HEK293T (cell line): Measurements from ENCODE around the gene KIAA1217.

Source experiments
- CTCF ChIA-PET: fragments of 350-600 bp; formaldehyde crosslinking; extraction: SDS; loops from one replicate; lab custom pipeline; 2021; ENCODE audit warnings: antibody characterized with exemption, inconsistent platforms; lab: Yijun Ruan, JAX
- POLR2A ChIA-PET: fragments of 350-600 bp; formaldehyde crosslinking; extraction: SDS; loops from one replicate; lab custom pipeline; 2020; ENCODE audit warnings: antibody characterized with exemption, inconsistent platforms; lab: Yijun Ruan, JAX
- DNase-seq: peaks from one replicate; pipeline ENCODE4 v3.0.0; 2012; ENCODE audit warnings: mixed read lengths; ENCODE audit errors: extremely low spot score
- ARNT ChIP-seq: fragments of 450-650 bp; IDR thresholded peaks from 2 replicates; pipeline ENCODE4 v1.6.1; 2017; ENCODE audit warnings: mild to moderate bottlenecking
- BHLHE40 ChIP-seq: fragments of 450-650 bp; IDR thresholded peaks from 2 replicates; pipeline ENCODE4 v1.6.1; 2016; ENCODE audit warnings: mild to moderate bottlenecking, moderate library complexity, borderline replicate concordance
- CTBP1 ChIP-seq: fragments of 450-650 bp; IDR thresholded peaks from 2 replicates; pipeline ENCODE4 v1.6.1; 2016; ENCODE audit warnings: borderline replicate concordance
- ELF4 ChIP-seq: fragments of 450-650 bp; IDR thresholded peaks from 2 replicates; pipeline ENCODE4 v1.6.1; 2017; ENCODE audit warnings: antibody characterized with exemption
- FOXA1 ChIP-seq: fragments of 450-650 bp; IDR thresholded peaks from 2 replicates; pipeline ENCODE4 v1.6.1; 2016; ENCODE audit warnings: mild to moderate bottlenecking
- FOXK2 ChIP-seq: fragments of 450-650 bp; IDR thresholded peaks from 2 replicates; pipeline ENCODE4 v1.6.1; 2016; ENCODE audit warnings: mild to moderate bottlenecking
- FOXM1 ChIP-seq: fragments of 450-650 bp; IDR thresholded peaks from 2 replicates; pipeline ENCODE4 v1.6.1; 2017; ENCODE audit warnings: mild to moderate bottlenecking, borderline replicate concordance
- HDGF ChIP-seq: fragments of 450-650 bp; IDR thresholded peaks from 2 replicates; pipeline ENCODE4 v1.6.1; 2017; ENCODE audit warnings: antibody characterized with exemption, borderline replicate concordance
- L3MBTL2 ChIP-seq: fragments of 450-650 bp; conservative IDR thresholded peaks from 2 replicates; pipeline ENCODE4 v1.6.1; 2016; ENCODE audit warnings: mild to moderate bottlenecking
- LEF1 ChIP-seq: fragments of 450-650 bp; IDR thresholded peaks from 2 replicates; pipeline ENCODE4 v1.6.1; 2017; ENCODE audit warnings: mild to moderate bottlenecking, borderline replicate concordance
- NFRKB ChIP-seq: fragments of 450-650 bp; IDR thresholded peaks from 2 replicates; pipeline ENCODE4 v1.6.1; 2016; ENCODE audit warnings: mild to moderate bottlenecking, moderate library complexity
- PKNOX1 ChIP-seq: fragments of 450-650 bp; IDR thresholded peaks from 2 replicates; pipeline ENCODE4 v1.6.1; 2016
- SP1 ChIP-seq: fragments of 450-650 bp; IDR thresholded peaks from 2 replicates; pipeline ENCODE4 v1.6.1; 2017
- SUZ12 ChIP-seq: fragments of 450-650 bp; IDR thresholded peaks from 2 replicates; pipeline ENCODE4 v1.6.1; 2016; ENCODE audit warnings: mild to moderate bottlenecking
- TARDBP ChIP-seq: fragments of 450-650 bp; IDR thresholded peaks from 2 replicates; pipeline ENCODE4 v1.6.1; 2016
- ZNF384 ChIP-seq: fragments of 450-650 bp; IDR thresholded peaks from 2 replicates; pipeline ENCODE4 v1.6.1; 2016

KIAA1217 gene

GRCh38 chr10:24223341-24223740, 14.4 kb downstream of the KIAA1217 start:
- TF ChIP-seq LEF1, result no peak
- TF ChIP-seq FOXA1, result no peak
- TF ChIP-seq TARDBP, result no peak
- TF ChIP-seq CTBP1, result no peak
- TF ChIP-seq SP1, result no peak
- TF ChIP-seq FOXK2, result no peak
- no peak for TF ChIP-seq HDGF
- no peak for TF ChIP-seq L3MBTL2
- no peak for TF ChIP-seq BHLHE40
- no peak for TF ChIP-seq ELF4
- no peak for TF ChIP-seq NFRKB
- no peak for TF ChIP-seq PKNOX1
- TF ChIP-seq ZNF384, result no peak
- TF ChIP-seq SUZ12, result no peak
- no peak for TF ChIP-seq FOXM1
- no peak for TF ChIP-seq ARNT
- ChIA-PET POLR2A (no interaction called here), CTCF (no interaction called here)
- no peak for DNase-seq

- no peak for DNase-seq
- ChIA-PET POLR2A (no interaction called here), CTCF (no interaction called here)
- TF ChIP-seq HDGF, result no peak
- no peak for TF ChIP-seq SP1
- TF ChIP-seq SUZ12, result no peak
Measured at GRCh38 chr10:24223953-24224352, 15.0 kb downstream of the KIAA1217 start.

- DNase-seq, result no peak
- TF ChIP-seq CTBP1, result no peak
- no peak for TF ChIP-seq BHLHE40
- TF ChIP-seq TARDBP, result no peak
- TF ChIP-seq ELF4, result no peak
- ChIA-PET CTCF (no interaction called here), POLR2A (interaction anchor here (1.0 kb wide), 1 partner anchor 19 kb away, joined by 3 read pairs; the partner anchor contains the start of gene KIAA1217)
Measured at GRCh38 chr10:24228642-24229041, 19.7 kb downstream of the KIAA1217 start.

- ChIA-PET POLR2A (no interaction called here), CTCF (no interaction called here)
- DNase-seq, result no peak
- no peak for TF ChIP-seq FOXM1
- no peak for TF ChIP-seq CTBP1
- no peak for TF ChIP-seq ELF4
- no peak for TF ChIP-seq TARDBP
- no peak for TF ChIP-seq NFRKB
- TF ChIP-seq L3MBTL2, result no peak
- TF ChIP-seq ARNT, result no peak
- no peak for TF ChIP-seq PKNOX1
- TF ChIP-seq SP1, result no peak
- no peak for TF ChIP-seq BHLHE40
- no peak for TF ChIP-seq HDGF
Measured at GRCh38 chr10:24229909-24230308, 21.0 kb downstream of the KIAA1217 start.

- DNase-seq, result no peak
- TF ChIP-seq SUZ12 (no peak), L3MBTL2 (no peak), BHLHE40 (no peak)
- ChIA-PET CTCF (no interaction called here), POLR2A (interaction anchor here (0.6 kb wide), 1 partner anchor 21 kb away, joined by 4 read pairs; no protein-coding TSS in a partner anchor)
Measured at GRCh38 chr10:24231200-24231599, 22.3 kb downstream of the KIAA1217 start.

GRCh38 chr10:24234784-24235183, 25.8 kb downstream of the KIAA1217 start:
- no peak for TF ChIP-seq HDGF
- TF ChIP-seq BHLHE40, result no peak
- no peak for TF ChIP-seq PKNOX1
- no peak for TF ChIP-seq FOXM1
- TF ChIP-seq ZNF384, result no peak
- no peak for TF ChIP-seq FOXA1
- no peak for TF ChIP-seq SP1
- no peak for TF ChIP-seq NFRKB
- no peak for TF ChIP-seq FOXK2
- TF ChIP-seq SUZ12, result no peak
- no peak for TF ChIP-seq ARNT
- no peak for TF ChIP-seq CTBP1
- no peak for TF ChIP-seq ELF4
- no peak for TF ChIP-seq TARDBP
- TF ChIP-seq LEF1, result no peak
- TF ChIP-seq L3MBTL2, result no peak
- ChIA-PET POLR2A (no interaction called here), CTCF (no interaction called here)
- no peak for DNase-seq

- no peak for DNase-seq
- TF ChIP-seq SUZ12 (no peak), FOXA1 (no peak), NFRKB (no peak), ZNF384 (no peak), TARDBP (no peak), LEF1 (no peak), ELF4 (no peak), ARNT (no peak), L3MBTL2 (no peak), FOXK2 (no peak)
- POLR2A ChIA-PET, result no interaction called here
- CTCF ChIA-PET, result no interaction called here
Measured at GRCh38 chr10:24235471-24235870, 26.5 kb downstream of the KIAA1217 start.
